ENCODE data around the gene KREMEN1.

- TF ChIP-seq CTCF (IDR thresholded peaks at IDR 0.05) (no peak), POLR2A (IDR thresholded peaks at IDR 0.05) (no peak)
Observed at GRCh38 chr22:29082826-29083545, 10.2 kb downstream of the KREMEN1 start.
